HG03521 (cell line): Measurements from ENCODE around the gene DNPH1.
A peak's percentile ranks its signal among the peaks of the same experiment; 100 is the strongest.

Experiments
- ATAC-seq: cut with Tn5 transposase; IDR thresholded peaks from one replicate; pipeline ENCODE4 v1.9.1; 2021; ENCODE audit warnings: mild to moderate bottlenecking, moderate library complexity; ENCODE audit not compliant: unreplicated experiment

The DNPH1 gene

DNA sequence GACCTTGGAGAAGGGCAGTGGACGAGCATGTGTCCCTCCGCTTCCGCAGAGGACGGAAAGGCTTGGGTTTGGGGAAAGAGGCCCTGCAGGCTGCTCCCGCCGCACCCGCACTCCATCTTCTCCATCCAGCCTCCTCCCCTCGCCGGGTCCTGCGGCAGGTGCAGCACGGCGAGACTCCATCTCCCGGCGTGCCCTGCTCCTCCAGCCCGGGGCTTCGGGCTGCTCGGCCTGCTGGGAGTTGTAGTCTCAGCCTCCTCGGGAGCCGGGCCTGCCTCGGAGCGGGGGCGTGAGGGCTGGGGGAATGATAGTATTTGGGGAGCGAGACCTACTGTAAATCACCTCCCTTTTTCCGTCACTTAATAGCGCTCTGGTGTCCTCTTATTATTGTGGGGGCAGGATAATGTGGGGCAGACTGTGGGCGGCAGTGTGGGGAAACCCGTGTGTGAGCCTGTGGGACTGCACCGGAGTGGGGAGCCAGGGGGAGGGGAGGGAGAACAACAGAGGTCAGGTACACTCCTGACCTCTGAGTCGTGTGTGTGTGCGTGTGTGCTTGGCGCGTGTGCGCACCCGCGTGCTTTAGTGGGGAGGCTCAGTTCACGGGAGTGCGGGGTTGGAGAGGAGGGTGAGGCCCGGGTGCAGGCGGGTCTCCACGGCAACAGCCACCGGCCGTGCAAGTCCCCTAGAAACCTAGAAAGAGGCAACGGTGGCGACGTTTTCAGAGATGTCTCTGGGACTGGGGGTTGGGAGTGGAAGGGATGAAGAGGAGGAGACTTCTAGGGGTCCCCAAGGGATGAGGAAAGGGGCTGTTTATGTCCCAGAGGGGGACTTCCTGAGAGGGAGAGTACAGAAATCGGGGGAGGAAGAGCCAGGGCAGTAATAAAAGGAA is 18.1 kb upstream of the DNPH1 start:
- ATAC-seq: peak; percentile 88

DNA sequence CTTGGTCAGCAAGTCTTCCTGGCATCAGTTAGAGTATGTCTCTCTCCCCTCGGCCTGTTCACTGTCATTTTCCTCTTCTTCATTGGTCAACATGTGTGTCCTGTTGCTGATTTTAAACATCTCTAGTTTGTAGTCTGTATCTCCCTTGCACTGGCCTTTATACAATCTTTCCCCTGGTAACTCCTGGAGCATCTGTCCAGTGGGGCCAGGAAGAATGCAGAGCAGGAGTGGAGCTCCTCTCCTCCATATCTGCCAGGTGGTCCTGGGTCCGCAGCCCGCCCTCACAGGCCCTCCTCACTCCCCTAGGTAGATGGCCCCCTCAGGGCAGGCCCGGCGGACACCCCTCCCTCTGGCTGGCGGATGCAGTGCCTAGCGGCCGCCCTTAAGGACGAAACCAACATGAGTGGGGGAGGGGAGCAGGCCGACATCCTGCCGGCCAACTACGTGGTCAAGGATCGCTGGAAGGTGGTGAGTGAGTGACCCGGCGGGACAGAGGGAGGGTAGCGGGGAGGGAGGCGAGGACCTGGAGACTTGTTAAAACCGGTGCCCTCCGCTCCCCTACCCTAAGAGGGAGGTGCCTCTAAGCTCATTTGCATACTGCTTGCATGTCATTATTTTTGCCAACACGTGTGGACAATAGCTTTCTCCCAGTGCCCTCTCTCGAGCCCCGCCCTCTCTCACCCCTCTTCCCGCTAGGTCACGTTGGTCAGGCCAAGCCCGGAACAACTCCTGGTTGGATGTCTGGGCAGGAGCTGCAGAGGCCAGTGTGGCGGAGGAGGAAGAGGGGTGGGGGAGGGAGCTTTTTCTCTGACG is 17.2 kb upstream of the DNPH1 start:
- ATAC-seq: peak; percentile 23

DNA sequence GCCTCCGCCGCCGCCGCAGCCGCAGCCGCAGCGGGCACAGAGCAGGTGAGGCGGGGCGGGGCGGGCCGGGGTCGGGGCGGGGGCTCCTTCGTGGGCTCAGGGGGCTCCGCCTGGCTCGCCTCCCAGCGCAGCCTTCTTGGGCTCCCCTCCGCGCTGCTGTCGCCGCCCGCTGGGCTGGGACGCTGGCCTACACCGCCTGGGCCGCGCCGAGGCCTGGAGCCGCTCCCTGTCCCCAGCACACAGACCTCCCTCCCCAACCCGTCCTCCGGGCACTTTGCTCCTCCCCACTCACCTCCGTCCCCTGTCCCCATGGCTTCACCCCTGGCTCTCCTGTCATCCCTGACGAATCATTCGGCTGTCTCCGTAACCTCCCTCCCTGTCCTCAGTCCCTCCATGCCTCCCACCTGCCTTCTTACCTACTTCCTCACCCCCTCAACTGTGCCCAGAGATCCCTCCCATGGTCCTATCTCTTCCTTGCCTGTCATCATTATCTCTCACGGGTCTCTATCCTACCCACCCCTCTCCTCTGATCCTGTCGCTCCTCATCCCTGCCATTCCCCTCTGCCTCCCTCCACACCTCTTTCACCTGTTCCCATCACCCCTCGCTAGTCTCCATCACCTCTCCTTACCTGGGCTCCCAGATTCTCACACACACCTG is 14.5 kb upstream of the DNPH1 start:
- ATAC-seq: no peak

GRCh38 chr6:43242908-43243663 is 13.8 kb upstream of the DNPH1 start, which contains the start of gene TTBK1:
TSS of gene TTBK1 (plus strand) at chr6:43243481. CDS start at chr6:43246661, 3,180 bp downstream.
- no peak for ATAC-seq

DNA sequence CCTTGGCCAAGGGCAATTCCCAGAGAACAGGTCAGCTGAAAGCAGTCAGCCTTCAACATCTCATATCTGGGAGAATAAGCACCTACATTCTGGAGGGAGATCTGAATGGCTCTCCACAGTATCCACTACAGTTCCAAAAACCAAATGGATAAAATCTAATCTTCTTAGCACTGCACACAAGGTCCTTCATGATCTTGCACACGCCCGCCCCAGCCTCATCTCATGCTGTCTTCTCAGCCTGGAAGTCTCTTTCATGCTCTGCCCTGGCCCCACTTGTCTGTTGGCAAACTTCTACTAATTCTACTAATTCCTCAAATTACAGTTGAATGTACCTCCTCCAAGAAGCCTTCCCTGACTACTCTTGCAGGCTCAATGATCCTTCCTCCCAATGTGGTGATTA is 12.2 kb upstream of the DNPH1 start:
- no peak for ATAC-seq

GRCh38 chr6:43240950-43241349 is 11.7 kb upstream of the DNPH1 start:
- ATAC-seq: no peak

DNA sequence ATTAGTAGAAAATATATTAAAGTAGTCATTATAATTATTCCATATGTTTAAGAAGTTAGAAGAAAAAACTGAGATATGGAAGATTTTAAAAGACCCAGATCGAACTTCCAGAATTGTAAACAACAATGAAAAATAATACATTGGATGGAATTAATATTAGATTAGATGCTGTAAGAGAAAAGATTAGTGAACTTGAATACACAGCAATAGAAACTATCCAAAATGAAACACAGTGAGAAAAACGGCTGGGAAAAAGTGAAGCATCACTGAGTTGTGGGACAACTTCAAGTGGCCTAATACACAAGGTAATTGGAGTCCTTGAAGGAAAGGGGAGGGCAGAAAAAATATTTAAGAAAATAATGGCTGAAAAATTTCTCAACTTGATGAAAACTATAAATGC is 9.8 kb upstream of the DNPH1 start:
- no peak for ATAC-seq

DNA sequence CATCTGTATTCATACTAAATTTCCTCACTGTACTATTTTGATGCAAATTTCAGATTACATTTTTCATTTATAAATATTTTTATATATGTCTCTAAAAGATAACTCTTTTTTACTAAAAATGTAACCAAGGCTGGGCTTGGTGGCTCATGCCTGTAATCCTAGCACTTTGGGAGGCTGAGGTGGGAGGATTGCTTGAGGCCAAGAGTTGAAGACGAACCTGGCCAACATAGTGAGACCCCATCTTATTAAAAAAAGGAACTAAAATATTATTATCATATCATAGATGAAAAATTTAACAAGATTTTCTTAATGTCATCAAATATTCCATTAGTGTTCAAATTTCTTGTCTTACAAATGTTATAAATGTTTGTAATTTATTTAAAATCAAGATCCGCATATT is 6.6 kb upstream of the DNPH1 start:
- no peak for ATAC-seq

DNA sequence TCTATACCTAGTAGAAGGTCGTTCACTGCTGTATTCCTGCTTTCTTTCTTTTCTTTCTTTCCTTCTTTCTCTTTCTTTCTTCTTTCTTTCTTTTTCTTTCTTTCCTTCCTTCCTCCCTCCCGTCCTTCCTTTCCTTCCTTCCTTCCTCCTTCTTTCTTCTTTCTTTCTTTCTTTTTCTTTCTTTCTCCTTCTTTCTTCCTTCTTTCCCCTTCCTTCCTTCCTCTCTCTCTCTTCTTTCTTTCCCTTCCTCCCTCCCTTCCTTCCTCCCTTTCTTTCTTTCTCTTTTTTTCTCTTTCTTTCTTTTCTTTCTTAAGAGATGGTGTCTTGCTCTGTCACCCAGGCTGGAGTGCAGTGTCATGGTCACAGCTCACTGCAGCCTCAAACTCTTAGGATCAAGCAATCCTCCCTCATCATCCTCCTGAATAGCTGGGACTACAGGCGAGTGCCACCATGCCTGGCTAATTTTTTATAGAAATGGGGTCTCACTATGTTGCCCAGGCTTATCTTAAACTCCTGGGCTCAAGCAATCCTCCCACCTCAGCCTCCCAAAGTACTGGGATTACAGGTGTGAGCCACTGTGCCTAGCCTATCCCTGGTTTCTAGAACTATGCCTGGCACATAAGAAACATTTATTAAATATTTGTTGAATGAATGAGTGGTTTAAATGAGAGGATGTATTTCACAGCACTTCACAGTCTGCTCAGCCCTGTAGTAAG is 2.6 kb upstream of the DNPH1 start:
- ATAC-seq: no peak

DNA sequence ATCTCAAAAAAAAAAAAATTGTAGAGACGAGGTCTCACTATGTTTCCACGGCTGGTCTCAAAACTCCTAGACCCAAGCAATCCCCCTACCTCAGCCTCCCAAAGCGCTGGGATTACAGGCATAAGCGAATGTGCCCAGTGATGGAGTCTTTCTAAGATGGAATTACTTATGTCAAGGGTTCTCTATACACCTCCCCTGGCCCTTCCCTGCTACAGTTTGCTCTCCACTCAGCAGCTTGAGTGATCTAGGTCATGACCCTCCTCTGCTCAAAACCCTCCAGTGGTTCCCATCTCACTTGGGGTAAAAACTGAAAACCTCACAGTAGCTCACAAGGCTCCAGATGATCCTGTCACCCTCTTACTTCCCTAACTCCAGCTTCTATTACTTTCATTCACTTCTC is 1.8 kb upstream of the DNPH1 start:
- no peak for ATAC-seq

DNA sequence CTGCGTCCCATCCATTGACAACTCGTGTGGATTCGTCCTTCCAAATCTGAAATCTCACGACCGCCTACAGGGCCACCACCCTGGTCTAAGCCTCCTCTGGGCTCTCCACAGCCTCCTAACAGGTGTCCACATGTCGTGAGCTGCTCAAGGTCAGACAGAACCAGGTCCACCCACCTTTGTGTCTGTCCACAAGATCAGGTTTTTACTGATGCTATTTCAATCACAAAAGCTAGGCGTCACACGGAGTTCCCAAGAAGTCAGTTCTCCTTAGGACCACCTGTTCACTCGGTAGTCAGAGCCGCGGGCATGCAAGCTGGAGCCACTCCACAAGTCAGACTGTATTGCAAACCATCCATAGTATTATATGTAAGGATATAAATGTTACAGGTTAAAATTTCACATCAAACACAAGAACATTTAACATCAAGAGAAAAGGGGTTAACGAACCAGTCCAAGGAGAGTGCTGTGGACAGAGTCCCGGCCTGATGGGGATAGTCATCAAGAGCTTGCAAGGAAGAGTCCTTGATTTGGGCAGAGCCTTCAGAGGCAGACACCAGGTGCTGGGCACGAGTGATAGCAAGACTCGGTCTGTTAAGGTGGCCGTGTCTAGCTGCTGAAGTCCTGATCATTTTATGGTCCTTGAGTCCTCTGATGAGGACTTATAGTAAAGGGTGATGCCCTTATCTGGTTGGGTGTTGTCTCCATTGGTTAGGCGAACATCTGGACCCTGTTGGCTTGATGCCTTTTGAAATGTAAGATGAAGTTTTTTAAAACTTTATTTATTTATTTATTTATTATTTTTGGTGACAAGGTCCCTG is 731 bp upstream of the DNPH1 start:
- no peak for ATAC-seq

- no peak for ATAC-seq
Measured at GRCh38 chr6:43226192-43226851, 3.0 kb downstream of the DNPH1 start.

- ATAC-seq: no peak
Measured at GRCh38 chr6:43223175-43223574, 6.1 kb downstream of the DNPH1 start.

GRCh38 chr6:43222418-43223059 is 6.7 kb downstream of the DNPH1 start:
- no peak for ATAC-seq

DNA sequence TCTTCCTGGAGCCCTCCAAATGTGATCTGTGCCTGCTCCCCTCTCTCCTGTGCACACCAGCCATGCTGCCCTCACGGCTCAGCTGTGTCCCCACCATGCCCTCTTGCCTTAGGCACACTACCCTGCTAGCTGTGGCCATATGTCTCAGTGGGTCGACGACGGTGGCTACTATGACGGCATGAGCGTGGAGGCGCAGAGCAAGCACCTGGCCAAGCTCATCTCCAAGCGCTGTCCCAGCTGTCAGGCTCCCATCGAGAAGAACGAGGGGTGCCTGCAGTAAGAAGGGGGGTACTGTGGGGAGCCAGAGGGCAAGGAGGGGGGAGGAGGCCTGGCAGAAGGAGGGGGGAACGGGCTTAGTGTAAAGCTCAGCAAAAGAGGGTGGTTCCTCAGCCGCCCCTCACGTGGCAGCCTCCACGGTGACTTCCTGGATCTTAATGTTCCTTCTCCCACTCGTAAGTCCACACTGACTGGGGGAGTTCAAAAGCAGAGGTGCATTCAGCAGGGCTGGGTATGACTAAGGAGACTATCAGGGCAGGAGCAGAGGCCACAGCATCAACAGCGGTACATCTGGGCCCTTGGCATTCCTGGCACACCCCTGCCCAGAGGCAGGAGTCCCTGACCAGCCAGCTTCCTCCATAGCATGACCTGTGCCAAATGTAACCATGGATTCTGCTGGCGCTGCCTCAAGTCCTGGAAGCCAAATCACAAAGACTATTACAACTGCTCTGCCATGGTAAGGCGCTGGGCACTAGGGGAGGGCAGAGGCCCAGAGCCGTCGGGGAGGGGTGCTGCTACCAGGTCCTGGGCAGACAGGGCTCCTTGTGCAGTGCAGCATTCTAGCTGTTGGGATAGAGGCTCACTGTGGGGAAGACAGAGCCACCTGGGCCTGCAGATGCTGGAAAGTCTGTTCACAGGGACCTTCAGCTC is 8.0 kb downstream of the DNPH1 start:
- no peak for ATAC-seq

GRCh38 chr6:43220439-43220951 is 8.8 kb downstream of the DNPH1 start:
- ATAC-seq: no peak

DNA sequence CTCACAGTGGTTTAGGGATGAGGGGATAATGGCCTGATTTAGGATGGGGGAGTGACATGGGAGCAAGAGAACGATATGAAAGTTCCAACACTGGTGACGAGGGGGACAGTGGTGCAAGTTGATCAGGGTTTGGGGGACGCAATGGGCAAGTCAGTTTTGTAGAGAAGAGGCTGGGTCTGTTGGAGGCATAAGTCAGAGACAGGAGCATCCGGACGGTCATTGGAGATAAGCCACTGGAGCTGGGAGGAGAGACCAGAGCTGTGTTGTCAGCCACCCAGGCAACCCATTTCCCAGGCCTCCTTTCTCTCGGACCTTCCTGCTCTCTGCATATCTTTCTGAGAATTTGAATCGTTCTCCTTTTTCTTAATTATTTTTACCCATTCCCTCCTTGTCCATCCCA is 9.5 kb downstream of the DNPH1 start:
- no peak for ATAC-seq
